ENCODE results near the gene LAMA4. TPM values are rescaled to one million over a fixed set of nuclear protein-coding genes. Genes with fewer than 3 reads are reported as not detected.

The LAMA4 gene
- total RNA-seq, 1 experiment from 2014 or later: 58.3 TPM

GRCh38 chr6:112221981-112222852, 32.1 kb downstream of the LAMA4 start:
- no peaks in the 10 kb centered on the region for H3K9me2 ChIP-seq (ENCODE audit: insufficient read depth)
- H2AFZ ChIP-seq: no peak overlapping the region
- H3F3A ChIP-seq (ENCODE audit: insufficient read depth, low read depth): peaks cover 40% of the 10 kb centered on the region
- ChIA-PET CTCF (interaction anchor here (0.7 kb wide), 2 partner anchors 19 to 953 kb away, joined by 4 to 5 read pairs; no protein-coding TSS in a partner anchor), POLR2A (ENCODE audit: unreplicated experiment) (interaction anchor here (0.6 kb wide), 1 partner anchor 1731 kb away, joined by 5 read pairs; no protein-coding TSS in a partner anchor)
- peaks cover 3% of the 10 kb centered on the region; the same call in 1 of the 2 replicates for H3K9me3 ChIP-seq (ENCODE audit: insufficient read depth, low read depth)
- H3K4me3 ChIP-seq: no peak overlapping the region
- no TSS peak for BruUV-seq (replicated peaks)
- TF ChIP-seq CTCF (conservative IDR thresholded peaks at IDR 0.05): no peak
- H3K27ac ChIP-seq: peak overlapping the region; percentile 4; the same call in 1 of the 2 replicates
- H3K27me3 ChIP-seq (ENCODE audit: insufficient read depth, low read depth): no peaks in the 10 kb centered on the region
- H4K20me1 ChIP-seq (ENCODE audit: insufficient read depth): peaks cover 5% of the 10 kb centered on the region; the same call in 1 of the 2 replicates
- peak in 1 of 2 experiments; percentile 75 for DNase-seq
- H3K36me3 ChIP-seq (ENCODE audit: low read depth): peaks cover 81% of the 10 kb centered on the region
- H3K79me2 ChIP-seq (ENCODE audit: low read depth): peaks cover 90% of the 10 kb centered on the region
- no peak overlapping the region for H3K4me2 ChIP-seq
- intact Hi-C loops (cut with micrococcal nuclease; ENCODE audit: unreplicated experiment): no loop called here
- peaks cover 44% of the 10 kb centered on the region for H3K4me1 ChIP-seq (replicated peaks; ENCODE audit: insufficient read depth)

GRCh38 chr6:112221561-112221960, 32.8 kb downstream of the LAMA4 start:
- Histone ChIP-seq H2AFZ (no peak overlapping the region), H3F3A (ENCODE audit: insufficient read depth, low read depth) (peaks cover 46% of the 10 kb centered on the region), H3K9me3 (ENCODE audit: insufficient read depth, low read depth) (peaks cover 3% of the 10 kb centered on the region; the same call in 1 of the 2 replicates), H3K9me2 (ENCODE audit: insufficient read depth) (no peaks in the 10 kb centered on the region), H3K27me3 (ENCODE audit: insufficient read depth, low read depth) (no peaks in the 10 kb centered on the region), H3K79me2 (ENCODE audit: low read depth) (peaks cover 85% of the 10 kb centered on the region), H3K36me3 (ENCODE audit: low read depth) (peaks cover 78% of the 10 kb centered on the region), H3K4me1 (replicated peaks; ENCODE audit: insufficient read depth) (peaks cover 50% of the 10 kb centered on the region), H3K4me2 (no peak overlapping the region), H3K4me3 (no peak overlapping the region), H4K20me1 (ENCODE audit: insufficient read depth) (peaks cover 5% of the 10 kb centered on the region; the same call in 1 of the 2 replicates), H3K27ac (0 out of 2 replicates have a peak overlapping the region, but pooled peaks have one; percentile 0)
- intact Hi-C loops (cut with micrococcal nuclease; ENCODE audit: unreplicated experiment): no loop called here
- no TSS peak for BruUV-seq (replicated peaks)
- ChIA-PET CTCF (no interaction called here), POLR2A (ENCODE audit: unreplicated experiment) (interaction anchor here (0.6 kb wide), 1 partner anchor 38 kb away, joined by 3 read pairs; no protein-coding TSS in a partner anchor)
- TF ChIP-seq CTCF (conservative IDR thresholded peaks at IDR 0.05) (no peak), EZH2 (IDR thresholded peaks at IDR 0.05; ENCODE audit: low read depth) (no peak)
- DNase-seq: no peak

GRCh38 chr6:112218563-112218962, 35.8 kb downstream of the LAMA4 start:
- H3K4me1 ChIP-seq (replicated peaks; ENCODE audit: insufficient read depth): peaks cover 76% of the 10 kb centered on the region
- no peak for DNase-seq
- peak overlapping the region; percentile 79 for H3K27ac ChIP-seq
- peaks cover 88% of the 10 kb centered on the region for H3K79me2 ChIP-seq (ENCODE audit: low read depth)
- H3K4me3 ChIP-seq: no peak overlapping the region
- no peaks in the 10 kb centered on the region for H3K27me3 ChIP-seq (ENCODE audit: insufficient read depth, low read depth)
- ChIA-PET POLR2A (ENCODE audit: unreplicated experiment) (no interaction called here), CTCF (no interaction called here)
- no peak overlapping the region for H2AFZ ChIP-seq
- H3K9me2 ChIP-seq (ENCODE audit: insufficient read depth): no peaks in the 10 kb centered on the region
- H3K9me3 ChIP-seq (ENCODE audit: insufficient read depth, low read depth): 0 out of 2 replicates have a peak, but pooled peaks cover 6% of the 10 kb centered on the region
- H4K20me1 ChIP-seq (ENCODE audit: insufficient read depth): no peaks in the 10 kb centered on the region
- H3K36me3 ChIP-seq (ENCODE audit: low read depth): peaks cover 82% of the 10 kb centered on the region
- peak overlapping the region; percentile 64 for H3K4me2 ChIP-seq
- intact Hi-C loops (cut with micrococcal nuclease; ENCODE audit: unreplicated experiment): no loop called here
- BruUV-seq (replicated peaks): no TSS peak
- TF ChIP-seq CTCF (conservative IDR thresholded peaks at IDR 0.05) (no peak), EZH2 (IDR thresholded peaks at IDR 0.05; ENCODE audit: low read depth) (no peak)
- peaks cover 66% of the 10 kb centered on the region for H3F3A ChIP-seq (ENCODE audit: insufficient read depth, low read depth)

Measured in PC-9 (cell line).